HG02970 (cell line): ENCODE measurements around the gene DHRS3.
"Not testable (repeated sequence)": the region's sequence is repeated elsewhere in the genome, so short reads cannot be mapped to it uniquely, and the experiment has no call there.

ENCODE experiments used
- ATAC-seq: cut with Tn5 transposase; IDR thresholded peaks from one replicate; pipeline ENCODE4 v1.9.1; 2021; ENCODE audit warnings: mild to moderate bottlenecking, moderate library complexity, moderate number of reproducible peaks; ENCODE audit not compliant: unreplicated experiment, low FRiP score

DHRS3 gene, protein sequence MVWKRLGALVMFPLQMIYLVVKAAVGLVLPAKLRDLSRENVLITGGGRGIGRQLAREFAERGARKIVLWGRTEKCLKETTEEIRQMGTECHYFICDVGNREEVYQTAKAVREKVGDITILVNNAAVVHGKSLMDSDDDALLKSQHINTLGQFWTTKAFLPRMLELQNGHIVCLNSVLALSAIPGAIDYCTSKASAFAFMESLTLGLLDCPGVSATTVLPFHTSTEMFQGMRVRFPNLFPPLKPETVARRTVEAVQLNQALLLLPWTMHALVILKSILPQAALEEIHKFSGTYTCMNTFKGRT

DNA sequence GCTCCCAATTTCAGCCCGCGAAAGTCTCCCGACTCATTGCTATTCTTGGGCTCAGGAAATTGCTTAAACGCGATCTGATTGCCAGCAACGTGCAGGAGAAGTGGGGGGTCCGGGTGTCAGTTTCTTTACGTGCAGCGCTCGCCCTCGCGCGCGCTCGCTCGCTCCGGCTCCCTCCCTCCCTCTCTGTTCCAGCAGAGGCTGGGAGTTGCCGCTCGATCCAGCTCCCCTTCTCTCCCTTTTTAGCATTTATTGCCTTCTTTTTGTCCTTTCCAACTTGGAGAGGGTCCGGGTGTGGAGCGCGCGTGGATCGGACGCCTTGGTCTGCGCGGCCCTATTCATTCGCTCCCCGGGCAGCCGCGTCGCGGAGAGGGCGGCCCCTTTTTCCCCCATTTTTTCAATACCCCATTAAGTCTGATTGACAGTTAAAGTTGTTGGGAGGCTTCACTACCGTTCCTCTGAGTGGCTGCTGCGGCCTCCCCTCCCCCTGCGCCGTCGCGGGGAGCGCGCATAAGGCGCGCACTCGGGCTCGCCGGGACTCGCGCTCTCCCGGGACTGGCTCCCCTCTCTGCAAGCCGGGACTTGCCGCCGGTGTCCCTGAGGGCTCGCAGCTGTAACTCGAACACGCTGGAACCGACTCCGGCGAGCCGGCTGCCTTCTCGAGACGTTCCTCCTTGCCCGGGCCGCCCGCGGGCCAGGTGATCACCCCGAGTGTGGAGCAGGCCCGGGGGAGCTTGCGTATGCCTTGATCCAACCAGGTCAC is at the start of gene DHRS3:
Gene DHRS3, minus strand, starts transcription at position 310 of the 760 bp plus-strand sequence. CDS start 862 bp downstream, outside the sequence.
- ATAC-seq, result peak; percentile 44

DNA sequence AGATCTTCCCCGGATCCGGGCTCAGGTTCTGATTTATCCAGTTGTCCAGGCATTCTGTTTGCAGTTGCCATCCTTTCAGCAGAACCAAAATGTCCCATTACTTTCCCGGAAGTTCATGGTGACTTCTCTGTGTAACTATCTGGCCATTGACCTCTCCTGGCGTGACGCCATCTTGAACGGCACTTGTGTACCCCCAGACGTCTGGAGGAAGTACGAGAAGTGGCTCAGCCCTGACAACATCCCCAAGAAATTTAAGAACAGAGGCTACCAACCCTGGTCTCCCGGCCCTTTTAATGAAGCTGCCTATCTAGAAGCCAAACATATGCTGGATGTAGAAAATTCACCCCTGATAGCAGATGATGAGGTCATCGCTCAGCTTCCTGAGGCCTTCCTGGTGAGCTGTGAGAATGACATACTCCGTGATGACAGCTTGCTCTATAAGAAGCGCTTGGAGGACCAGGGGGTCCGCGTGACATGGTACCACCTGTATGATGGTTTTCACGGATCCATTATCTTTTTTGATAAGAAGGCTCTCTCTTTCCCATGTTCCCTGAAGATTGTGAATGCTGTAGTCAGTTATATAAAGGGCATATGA is 48.2 kb upstream of the DHRS3 start:
- no peak for ATAC-seq

DNA sequence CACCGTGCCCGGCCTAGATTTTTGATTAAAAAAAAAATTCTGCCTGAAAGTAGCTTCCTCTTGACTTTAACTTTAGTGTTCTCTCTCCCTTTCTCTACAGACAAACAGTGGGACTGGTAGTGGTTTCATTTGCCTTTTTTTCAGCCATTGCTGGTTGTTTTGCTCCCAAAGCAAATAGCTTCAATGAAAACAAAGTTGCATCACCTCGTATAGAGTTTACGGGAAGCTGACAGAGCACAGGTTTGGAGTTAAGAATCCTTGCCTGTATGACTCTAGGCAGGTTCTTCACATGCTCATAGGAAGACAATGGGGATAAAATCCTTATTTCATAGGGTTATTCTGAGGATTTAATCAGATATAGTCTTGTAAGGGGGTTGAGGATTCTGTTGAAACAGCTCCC is 47.5 kb upstream of the DHRS3 start:
- no peak for ATAC-seq

DNA sequence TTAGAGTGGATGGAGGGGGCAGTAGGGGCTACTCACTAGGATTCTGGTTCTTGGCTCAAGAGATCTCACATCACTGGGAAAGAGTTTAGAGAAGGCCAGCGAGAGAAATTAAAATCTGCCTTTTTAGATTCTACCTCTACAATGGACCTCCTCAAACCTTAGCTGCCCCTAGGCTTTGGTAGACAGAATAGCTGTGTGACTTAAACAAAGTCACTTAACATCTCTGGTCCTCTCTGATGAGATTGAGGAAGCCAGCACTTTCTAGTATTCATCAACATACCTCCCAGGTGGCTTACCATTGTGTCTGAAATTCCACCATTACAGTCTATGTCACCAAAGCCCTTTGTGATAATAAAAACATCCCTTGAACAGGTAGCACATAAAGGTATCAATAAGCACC is 44.5 kb upstream of the DHRS3 start:
- no peak for ATAC-seq

DNA sequence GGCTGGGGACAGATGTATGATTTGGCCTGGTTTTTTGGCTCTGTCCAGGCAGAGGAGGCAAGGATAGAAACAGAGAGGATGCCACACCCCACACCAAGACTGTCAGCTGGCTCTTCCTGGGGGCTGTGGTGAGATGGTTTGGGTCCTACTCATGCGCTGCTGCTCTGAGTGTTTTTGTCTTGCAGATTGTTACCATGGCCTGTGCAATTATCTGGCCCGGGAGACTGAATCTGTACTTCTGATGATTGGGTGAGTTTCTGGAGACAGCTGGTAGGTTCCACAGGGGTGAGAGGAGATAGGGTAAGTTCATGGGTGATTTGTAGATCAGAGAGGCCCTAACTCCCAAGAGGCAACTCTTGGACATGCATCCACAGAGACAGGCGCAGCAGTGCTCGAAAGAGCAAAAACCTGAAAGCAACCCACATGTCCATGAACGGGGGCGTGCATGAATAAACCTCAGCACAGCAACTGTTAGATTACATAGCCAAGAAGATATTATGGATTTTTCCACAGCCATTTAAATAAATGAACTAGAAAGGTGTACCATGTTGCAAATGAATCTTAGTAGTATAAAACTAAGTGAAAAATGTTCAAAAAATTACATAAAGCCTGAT is 43.7 kb upstream of the DHRS3 start:
- no peak for ATAC-seq

DNA sequence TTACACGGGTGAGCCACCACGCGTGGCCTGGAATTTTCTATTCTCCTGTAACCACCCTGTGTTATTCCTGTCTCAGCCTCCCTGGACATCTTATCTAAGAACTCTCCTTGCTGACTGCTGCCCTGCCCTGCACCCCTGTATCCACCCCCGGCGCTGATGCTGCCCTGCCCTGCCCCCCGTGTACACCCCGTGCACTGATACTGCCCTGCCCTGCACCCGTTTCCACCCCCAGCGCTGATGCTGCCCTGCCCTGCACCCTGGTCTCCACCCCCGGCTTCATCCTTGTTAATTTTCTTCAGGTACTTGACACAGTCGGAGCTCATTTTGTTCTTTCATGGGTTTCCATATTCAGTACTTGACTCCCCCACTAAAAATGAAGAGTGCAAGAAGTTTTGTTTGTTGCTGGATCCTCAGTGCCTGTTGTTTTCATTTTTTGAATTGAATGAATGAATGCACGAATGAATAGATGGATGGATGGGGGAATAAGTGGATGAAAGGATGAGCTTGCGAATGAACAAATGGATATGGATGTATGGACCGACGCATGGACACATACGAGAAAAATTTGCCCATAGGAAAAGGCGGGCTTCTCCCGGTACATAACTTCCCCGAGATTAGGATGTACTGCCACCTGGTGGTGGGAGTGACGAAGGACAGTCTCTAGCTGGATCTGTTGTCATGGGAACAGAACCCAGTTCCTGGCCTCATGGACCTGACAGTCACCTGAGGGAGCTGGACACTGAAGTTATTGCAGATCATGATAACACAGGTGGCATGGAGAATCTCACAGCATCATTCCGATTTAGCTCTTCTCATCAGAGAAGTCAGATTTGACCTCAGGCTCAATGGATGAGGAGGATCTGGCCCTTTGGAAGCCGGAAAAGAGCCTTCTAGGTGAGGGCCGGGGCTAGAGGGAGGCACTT is 40.8 kb upstream of the DHRS3 start:
- peak; percentile 67 for ATAC-seq

DNA sequence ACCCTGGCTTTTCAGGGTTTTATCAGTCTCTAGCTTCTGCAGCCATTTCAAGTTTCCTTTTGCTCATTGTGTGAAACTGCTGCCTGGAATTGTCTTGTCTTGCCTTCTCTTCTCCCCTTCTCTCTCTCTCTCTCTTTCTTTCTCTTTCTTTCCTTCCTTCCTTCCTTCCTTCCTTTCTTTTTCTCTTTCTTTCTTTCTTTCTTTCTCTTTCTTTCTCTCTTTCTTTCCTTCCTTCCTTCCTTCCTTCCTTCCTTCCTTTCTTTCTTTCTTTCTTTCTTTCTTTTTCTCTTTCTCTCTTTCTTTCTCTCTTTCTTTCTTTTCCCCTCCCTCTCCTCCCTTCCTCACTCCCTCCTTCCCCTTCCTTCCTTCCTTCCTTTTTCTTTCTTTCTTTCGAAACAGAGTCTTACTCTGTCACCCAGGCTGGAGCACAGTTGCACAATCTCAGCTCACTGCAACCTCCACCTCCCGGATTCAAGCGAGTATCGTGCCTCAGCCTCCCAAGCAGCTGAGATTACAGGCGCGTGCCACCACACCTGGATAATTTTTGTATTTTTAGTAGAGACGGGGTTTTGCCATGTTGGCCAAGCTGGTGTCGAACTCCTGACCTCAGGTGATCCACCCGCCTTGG is 40.0 kb upstream of the DHRS3 start:
- ATAC-seq, result not testable (repeated sequence)

DNA sequence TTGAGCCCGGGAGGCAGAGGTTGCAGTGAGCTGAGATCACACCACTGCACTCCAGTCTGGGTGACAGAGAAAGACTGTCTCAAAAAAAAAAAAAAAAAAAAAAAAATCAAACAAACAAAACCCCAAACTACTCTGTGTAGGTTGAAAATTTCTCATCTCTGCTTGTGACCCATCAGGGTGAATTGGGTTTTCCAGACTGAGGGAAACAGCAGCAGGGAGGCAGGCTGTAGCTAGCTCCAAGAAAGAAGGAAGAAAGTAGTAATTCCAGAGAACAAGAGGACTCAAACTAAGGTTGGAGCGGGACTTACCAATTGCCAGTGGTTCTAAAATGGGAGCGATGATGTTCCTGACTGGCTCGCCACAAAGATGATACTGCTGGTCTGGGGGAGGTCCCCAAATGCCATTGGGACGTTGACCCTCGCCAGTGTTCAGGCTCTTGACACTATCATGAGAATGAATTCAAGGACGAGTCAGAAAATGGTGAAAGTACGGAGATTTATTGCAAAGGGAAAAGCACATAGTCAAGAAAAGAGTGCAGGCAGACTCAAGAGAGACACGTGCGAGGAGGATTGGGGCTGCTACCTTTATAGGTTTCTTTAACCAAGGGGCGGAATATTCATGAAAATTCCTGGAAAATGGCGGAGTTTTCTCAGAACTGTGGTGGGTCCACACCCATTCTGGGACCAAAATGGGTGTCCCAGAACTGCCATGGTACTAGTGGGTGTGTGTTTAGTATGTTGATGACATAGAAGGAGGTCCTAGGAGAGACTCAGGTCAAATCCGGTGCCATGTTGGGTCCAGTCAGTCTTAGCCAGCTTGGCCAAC is 39.3 kb upstream of the DHRS3 start:
- no peak for ATAC-seq

DNA sequence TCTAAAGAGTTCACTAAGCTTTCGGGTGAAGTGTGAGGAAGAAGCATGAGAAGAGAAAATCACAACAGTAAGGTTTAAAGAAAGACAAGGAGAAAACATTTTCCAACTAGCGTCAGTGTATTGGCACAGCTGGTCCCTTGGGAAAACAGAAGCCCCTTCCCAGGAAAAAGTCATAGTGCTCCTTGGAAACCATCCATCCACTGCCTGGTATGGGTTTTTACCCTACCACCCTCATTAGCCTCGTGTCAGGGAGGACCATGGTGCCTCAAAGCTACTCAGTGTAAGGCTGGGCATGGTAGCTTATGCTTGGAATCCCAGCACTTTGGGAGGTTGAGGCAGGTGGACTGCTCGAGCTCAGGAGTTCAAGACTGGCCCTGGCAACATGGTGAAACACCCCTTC is 38.6 kb upstream of the DHRS3 start:
- ATAC-seq, result no peak

DNA sequence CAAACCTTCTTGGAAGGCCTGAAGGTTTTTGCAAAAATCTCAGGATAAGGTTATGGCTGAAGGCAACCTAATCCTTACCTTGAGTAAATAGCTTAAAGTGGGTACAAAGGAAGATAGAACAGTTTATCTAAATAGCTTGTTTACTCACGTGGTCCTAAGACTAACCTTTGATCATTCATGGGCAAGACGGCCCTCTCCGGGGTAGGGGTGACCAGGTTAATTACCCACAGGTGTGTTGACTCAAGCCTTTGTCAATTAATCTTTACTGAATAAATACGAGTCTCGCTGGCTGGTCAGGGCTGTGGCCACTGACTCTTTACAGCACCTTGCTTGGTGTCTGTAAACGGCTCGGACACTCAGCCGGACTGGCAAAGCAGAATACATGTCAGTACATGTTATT is 36.6 kb upstream of the DHRS3 start:
- no peak for ATAC-seq

DNA sequence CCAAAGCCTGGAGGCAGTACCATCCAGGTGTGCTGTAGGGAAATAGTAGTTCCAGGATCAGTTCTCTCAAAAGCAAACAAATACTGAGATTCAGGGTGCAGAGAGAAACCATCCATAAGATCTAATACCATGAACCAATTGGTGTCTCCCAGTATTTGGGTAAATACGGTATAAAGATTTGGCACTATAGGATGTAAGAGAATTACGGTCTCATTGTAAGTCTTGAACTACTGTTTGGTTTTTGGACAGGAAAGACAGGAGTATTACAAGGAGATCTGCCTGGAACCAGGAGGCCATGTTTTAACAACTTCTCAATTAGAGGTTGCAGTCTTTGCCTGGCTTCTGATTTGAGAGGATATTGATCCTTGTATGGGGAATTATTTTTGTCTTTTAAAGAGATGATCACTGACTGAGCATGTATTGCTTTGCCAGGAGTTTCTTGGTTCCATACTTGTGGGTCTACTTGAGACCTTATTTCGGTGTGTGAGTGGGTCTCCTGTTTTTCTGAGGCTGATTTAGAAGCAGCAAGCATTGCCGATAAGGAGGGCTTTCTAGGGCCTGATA is 36.1 kb upstream of the DHRS3 start:
- no peak for ATAC-seq

DNA sequence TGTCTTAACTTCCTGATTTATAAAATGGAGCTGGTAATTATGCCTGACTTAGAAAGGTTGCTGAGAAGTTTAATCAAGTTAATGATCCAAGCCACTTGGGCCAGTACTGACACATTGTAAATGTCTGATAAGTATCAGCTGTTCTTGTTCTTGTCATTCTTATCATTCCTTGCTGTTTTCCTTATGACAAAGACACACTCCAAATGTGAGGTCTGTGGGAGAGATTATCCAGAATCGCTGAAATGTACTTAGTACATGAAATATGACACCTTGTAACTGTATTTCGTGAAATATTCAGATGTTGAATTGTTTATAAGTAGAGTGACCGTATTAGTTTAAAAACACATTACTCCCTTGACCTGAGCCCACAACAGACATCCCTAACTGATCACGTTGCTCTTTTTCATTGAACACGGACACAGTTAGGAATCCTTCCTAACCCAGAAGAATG is 32.0 kb upstream of the DHRS3 start:
- ATAC-seq, result no peak

DNA sequence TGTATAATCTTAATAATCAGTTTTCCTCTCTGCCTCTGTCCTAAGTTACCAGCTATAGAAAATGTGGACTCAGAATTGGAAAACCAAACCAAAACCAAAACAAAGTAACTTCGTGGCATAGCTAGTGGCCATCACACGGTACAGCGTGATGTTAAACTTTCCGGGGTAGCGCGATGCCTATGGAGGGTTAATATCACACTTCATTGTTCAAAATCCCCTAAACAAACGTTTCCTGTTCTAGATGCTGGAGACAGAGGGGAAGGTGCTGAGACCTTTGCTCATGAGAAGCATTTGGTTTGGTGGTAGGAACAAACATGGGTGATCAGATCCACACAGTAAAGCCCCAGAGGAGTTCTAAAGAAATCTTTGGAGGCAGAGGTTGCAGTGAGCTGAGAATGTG is 30.7 kb upstream of the DHRS3 start:
- no peak for ATAC-seq

DNA sequence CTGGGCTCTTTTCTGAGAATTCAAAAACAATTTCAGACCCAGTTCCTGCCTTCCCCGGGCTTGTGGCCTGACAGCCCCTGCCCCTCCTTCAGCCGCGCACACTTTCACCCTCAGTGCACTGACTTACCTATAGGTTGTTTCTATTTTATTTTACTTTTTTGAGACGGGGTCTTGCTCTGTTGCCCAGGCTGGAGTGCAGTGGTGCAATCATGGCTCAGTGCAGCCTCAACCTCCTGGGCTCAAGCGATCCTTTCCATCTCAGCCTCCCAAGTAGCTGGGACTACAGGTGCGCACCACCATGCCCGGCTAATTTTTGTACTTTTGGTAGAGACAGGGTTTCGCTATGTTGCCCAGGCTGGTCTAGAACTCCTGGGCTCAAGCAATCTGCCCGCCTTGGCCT is 27.4 kb upstream of the DHRS3 start:
- ATAC-seq, result not testable (repeated sequence)

DNA sequence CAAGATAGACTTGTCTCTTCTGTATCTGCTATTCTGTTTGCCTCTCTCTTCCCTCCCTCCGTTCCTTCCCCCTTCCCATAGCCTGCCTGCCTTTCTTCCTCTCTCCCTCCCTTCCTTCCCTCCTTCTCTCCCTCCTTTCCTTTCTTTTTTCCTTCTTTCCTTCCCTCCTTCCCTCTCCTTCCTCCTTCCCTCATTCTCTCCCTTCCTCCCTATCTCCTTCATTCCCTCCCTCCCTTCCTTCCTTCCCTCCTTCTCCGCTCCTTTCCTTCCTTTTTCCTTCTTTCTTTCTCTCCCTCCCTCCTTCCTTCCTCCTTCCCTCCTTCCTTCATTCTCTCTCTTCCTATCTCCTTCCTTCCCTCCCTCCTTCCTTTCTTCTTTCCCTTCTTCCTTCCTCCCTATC is 26.8 kb upstream of the DHRS3 start:
- ATAC-seq, result no peak

DNA sequence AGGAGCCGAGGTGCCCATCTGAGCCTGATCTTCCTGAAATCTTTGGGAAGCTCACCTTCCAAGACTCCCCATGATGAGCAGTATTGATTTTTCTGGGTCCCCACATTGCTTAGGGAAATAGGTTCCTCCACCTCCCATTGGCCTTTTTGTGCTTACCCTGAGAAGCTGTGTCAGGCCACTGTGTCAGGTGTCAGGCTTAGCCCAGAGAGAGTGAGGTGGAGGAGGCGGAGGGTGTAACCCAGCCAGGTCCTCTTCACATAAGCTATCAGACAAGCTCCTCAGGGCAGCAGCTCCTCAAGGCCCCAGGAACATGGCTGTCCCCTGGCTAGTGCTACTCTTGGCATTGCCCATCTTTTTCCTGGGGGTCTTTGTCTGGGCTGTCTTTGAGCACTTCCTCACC is 26.2 kb upstream of the DHRS3 start:
- ATAC-seq, result no peak

DNA sequence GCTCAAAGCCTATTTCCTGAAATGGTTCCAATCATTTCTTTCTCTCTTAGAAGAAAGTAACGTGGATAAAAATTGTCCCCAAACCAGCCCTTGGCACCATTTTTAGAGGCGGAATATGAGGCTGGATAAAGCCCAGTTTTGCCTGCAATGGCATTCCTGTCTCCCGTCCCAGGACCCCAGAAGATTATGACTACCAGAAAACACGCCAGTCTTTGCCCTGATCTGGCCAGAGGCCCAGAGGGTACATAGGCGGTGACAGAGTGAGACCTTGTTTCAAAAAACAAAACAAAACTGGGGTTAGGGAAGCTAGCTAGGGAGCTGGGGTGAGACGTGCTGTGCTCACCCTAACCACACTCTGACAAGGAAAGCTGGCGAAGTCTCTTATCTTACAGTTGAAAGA is 25.8 kb upstream of the DHRS3 start, which contains the start of gene AADACL4:
Gene AADACL4, plus strand, starts transcription at position 301 of the 400 bp plus-strand sequence. CDS start 462 bp downstream, outside the sequence.
- no peak for ATAC-seq

DNA sequence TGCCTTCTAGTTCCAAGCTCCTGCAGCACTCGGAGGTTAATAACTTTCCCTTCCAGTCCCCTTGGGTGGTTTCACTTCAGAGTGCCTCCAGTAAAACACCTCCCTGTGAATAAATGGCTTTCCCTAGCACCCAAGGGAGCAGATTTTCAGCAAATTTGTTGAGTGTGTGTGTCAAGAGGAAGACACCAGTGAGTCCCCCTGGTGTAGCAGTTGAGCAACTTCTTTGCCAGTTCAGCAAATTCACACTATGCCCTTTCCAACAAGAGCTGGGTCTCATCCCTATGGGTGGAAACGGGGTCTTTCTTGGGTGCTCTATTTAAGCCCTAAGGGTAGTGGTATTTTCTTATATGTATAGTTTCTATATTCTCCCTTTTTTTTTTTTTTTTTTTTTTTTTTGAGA is 25.1 kb upstream of the DHRS3 start:
- ATAC-seq, result no peak

DNA sequence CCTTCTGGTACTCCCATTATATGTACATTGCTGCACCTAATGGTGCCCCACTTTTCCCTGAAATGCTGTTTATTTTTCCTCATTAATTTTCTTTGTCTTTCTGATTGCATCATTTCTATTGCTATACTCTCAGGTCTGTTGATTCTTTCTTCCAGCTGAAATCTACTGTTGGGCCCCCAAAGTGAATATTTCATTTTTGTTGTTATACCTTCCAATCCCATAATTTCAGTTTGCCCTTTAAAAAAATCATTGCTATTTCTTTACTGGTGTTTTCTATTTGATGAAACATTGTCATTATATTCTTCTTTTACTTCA is 22.9 kb upstream of the DHRS3 start:
- ATAC-seq, result no peak
